DND-41 (cell line): ENCODE results near the gene IREB2.

Source experiments
- CTCF ChIP-seq: IDR thresholded peaks from 2 replicates; pipeline ENCODE4 v1.5.1; 2012; ENCODE audit warnings: borderline replicate concordance, low read length, moderate library complexity, mild to moderate bottlenecking; ENCODE audit not compliant: poor library complexity, severe bottlenecking; ENCODE audit errors: extremely low read depth
- EZH2 ChIP-seq: IDR thresholded peaks from 3 replicates; pipeline ENCODE4 v1.6.1; 2012; ENCODE audit warnings: borderline replicate concordance, low read depth, mild to moderate bottlenecking, moderate library complexity, low read length, inconsistent platforms; ENCODE audit not compliant: severe bottlenecking

- no peak for TF ChIP-seq CTCF
- TF ChIP-seq EZH2, result no peak
Observed at GRCh38 chr15:78437107-78437761, 782 bp upstream of the IREB2 start.
